Keratinocyte (primary cell): Measurements from ENCODE around the gene UNC5A.

ENCODE experiments used
- EZH2 ChIP-seq: IDR thresholded peaks from one replicate; pipeline ENCODE4 v1.6.1; 2012; ENCODE audit warnings: inconsistent platforms, mild to moderate bottlenecking, low read length, moderate library complexity
- TF ChIP-seq, protein P1 (sequence below), 3 experiments: IDR thresholded peaks in 1 of 3; conservative IDR thresholded peaks in 1 of 3; optimal IDR thresholded peaks in 1 of 3; 2 replicates in 2 of 3; 3 replicates in 1 of 3; pipeline versions ENCODE3 to v1.5.1; 2011; ENCODE audit warnings: low read length in 3 of 3, mild to moderate bottlenecking in 3 of 3, moderate library complexity in 2 of 3, control low read depth in 1 of 3, inconsistent platforms in 1 of 3; ENCODE audit not compliant: insufficient read depth in 2 of 3; ENCODE audit errors: extremely low read depth in 1 of 3

DNA sequence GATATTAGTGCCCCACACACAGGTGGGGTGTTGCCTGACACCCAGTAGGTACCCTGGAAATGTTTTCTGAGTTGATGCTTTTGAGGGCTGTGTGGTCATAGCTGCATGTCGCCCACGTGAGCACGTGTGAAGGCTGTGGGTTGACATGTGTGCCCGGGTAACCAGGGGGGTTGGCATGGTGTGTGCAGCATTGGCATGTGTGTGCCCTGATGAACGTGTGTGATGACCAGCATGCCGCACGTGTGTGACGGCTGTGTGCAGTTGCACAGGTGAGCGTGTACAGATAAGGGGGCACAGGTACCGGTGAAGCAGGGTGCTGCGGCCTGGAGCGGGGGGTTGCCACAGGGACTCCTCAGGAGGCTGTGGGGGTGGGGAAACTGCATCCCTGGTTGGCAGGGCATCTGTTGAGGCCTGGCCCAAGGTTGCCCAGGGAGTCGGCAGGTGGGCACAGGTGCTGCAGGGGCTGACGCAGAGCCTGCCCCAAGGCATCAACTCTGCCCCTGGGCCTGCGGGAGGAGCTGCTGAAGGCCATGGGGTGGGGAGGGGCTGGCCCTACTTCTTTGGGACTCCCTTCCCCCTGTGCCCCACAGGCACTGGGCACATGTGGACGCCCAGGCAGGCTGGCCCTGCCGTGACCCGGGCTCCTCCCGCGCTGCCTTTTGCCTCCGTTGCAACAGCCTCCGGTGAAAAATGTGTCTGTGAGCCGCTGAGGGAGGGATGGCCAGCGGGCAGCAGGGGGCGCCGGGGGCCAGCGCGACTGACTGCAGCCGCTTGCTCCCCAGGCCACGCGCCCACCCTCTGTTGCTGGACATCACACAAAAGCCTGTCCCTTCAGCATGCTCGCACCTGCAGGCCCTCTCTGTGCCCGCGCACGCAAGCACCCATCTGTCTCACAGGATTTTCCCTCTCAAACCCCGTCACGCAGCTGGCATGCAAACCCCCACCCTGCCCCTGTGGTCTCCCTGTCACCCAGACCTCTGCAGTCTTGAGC, 2.2 kb downstream of the UNC5A start:
- TF ChIP-seq, protein P1, sequence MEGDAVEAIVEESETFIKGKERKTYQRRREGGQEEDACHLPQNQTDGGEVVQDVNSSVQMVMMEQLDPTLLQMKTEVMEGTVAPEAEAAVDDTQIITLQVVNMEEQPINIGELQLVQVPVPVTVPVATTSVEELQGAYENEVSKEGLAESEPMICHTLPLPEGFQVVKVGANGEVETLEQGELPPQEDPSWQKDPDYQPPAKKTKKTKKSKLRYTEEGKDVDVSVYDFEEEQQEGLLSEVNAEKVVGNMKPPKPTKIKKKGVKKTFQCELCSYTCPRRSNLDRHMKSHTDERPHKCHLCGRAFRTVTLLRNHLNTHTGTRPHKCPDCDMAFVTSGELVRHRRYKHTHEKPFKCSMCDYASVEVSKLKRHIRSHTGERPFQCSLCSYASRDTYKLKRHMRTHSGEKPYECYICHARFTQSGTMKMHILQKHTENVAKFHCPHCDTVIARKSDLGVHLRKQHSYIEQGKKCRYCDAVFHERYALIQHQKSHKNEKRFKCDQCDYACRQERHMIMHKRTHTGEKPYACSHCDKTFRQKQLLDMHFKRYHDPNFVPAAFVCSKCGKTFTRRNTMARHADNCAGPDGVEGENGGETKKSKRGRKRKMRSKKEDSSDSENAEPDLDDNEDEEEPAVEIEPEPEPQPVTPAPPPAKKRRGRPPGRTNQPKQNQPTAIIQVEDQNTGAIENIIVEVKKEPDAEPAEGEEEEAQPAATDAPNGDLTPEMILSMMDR (optimal IDR thresholded peaks at IDR 0.05 in 1 of 3, IDR thresholded peaks at IDR 0.05 in 1 of 3, conservative IDR thresholded peaks at IDR 0.05 in 1 of 3; ENCODE audit: extremely low read depth in 1 of 3, insufficient read depth in 2 of 3, low read length in 3 of 3), result peak in 1 of 3 experiments; percentile 40
- TF ChIP-seq EZH2, result no peak
